Adrenal gland (tissue), 12 donors: Measurements from ENCODE around the gene RMND5A. TPM values are rescaled to one million over a fixed set of nuclear protein-coding genes. Genes with fewer than 3 reads are reported as not detected.

Experiments used
- DNase-seq, 7 donors: peaks; one replicate each; pipeline ENCODE4 v3.0.0-alpha.2; 2019 to 2020
- H3K27ac ChIP-seq, 5 donors: fragments of 200-600 bp; sonication (generic) in 4 of 5; 1 replicate in 3 of 5; 2 replicates in 2 of 5; pipeline versions ENCODE4 v1.5.1 to v1.8.0; 2016 to 2020; ENCODE audit warnings: mild to moderate bottlenecking in 1 of 5
- H3K27me3 ChIP-seq: fragments of 200-600 bp; 2 replicates; pipeline ENCODE4 v1.8.0; 2021
- H3K36me3 ChIP-seq, 2 donors: fragments of 200-600 bp; replicated peaks in 1 of 2; 1 replicate in 1 of 2; 2 replicates in 1 of 2; pipeline versions ENCODE4 v1.5.1 to v1.8.0; 2018 to 2022
- H3K4me1 ChIP-seq, 2 donors: fragments of 200-600 bp; replicated peaks in 1 of 2; 1 replicate in 1 of 2; 2 replicates in 1 of 2; pipeline versions ENCODE4 v1.5.1 to v1.8.0; 2018 to 2021
- H3K4me3 ChIP-seq, 4 donors: fragments of 200-600 bp; sonication (generic) in 3 of 4; one replicate each; pipeline ENCODE4 v1.5.1; 2016 to 2018
- H3K9me3 ChIP-seq, 3 donors: fragments of 200-600 bp; sonication (generic) in 1 of 3; replicated peaks in 1 of 3; 1 replicate in 2 of 3; 2 replicates in 1 of 3; pipeline versions ENCODE4 v1.5.1 to v1.8.0; 2016 to 2021
- POLR2A ChIP-seq, 2 donors: fragments of 450-650 bp; IDR thresholded peaks; one replicate each; pipeline ENCODE4 v1.6.1; 2017; ENCODE audit warnings: antibody characterized with exemption in 2 of 2, mild to moderate bottlenecking in 2 of 2, moderate library complexity in 1 of 2
- WGBS, 4 donors: extraction: QIAGEN DNeasy Blood & Tissue Kit in 2 of 4; methylation state at CpG; one replicate each; pipeline versions ENCODE4 v1.1.5 to v1.1.7; 2013 to 2017; 5-methylcytosine and 5-hydroxymethylcytosine counted together
- intact Hi-C, 2 donors: fragments of 100-400 bp; cut with DNase I; formaldehyde crosslinking; loops; one replicate each; pipeline versions ENCODE4 v1.14.1 to v1.15.0; 2022 to 2023
- polyA plus RNA-seq, 3 donors: library from polyadenylated mRNA; stranded (reverse); fragments of 200-250 nt in 2 of 3; fragments of 350-450 nt in 1 of 3; fragmentation: Illumina TruSeq in 1 of 3; extraction: RNeasy Lipid Tissue Mini Kit (QIAGEN cat#74804) in 1 of 3; gene quantifications; one replicate each; pipeline ENCODE4 v1.2.3, GENCODE V29; 2013 to 2014
- total RNA-seq, 9 donors: library from RNA; depleted of rRNA in 4 of 9; stranded (reverse); fragments of >200 nt in 4 of 9; fragments of 120-200 nt in 1 of 9; fragmentation: NEBNext Ultra II Directional in 1 of 9; extraction: Animal tissue kit (Norgen Biotek cat#: 25700) in 1 of 9; gene quantifications; one replicate each; pipeline versions ENCODE4 v1.1.0 to v1.2.4, GENCODE V29; 2013 to 2023
- TF ChIP-seq, protein P1 (sequence below), 6 experiments: fragments of 450-650 bp in 4 of 6; fragments of 200-600 bp in 2 of 6; sonication (generic) in 1 of 6; IDR thresholded peaks; 1 replicate in 5 of 6; 2 replicates in 1 of 6; pipeline versions ENCODE4 v1.5.1 to v1.8.0; 2016 to 2021; ENCODE audit warnings: antibody characterized with exemption in 6 of 6, mild to moderate bottlenecking in 2 of 6, moderate library complexity in 1 of 6
- donor health status: healthy with polysubstance abuse.
- donor health status: Bipolar disorder and iron deficiency.
- donor health status: DM: yes; HTN: yes; CAD: no.
- donor health status: DM: no; HTN: no; CAD: no.
- donor health status: DM: no; HTN: no; CAD: no.
- donor health status: DM: yes; HTN: yes; CAD: no.

Gene RMND5A
- total and polyA plus RNA-seq, 12 donors = 8.2 to 45.9 (median 34.1) TPM

DNA sequence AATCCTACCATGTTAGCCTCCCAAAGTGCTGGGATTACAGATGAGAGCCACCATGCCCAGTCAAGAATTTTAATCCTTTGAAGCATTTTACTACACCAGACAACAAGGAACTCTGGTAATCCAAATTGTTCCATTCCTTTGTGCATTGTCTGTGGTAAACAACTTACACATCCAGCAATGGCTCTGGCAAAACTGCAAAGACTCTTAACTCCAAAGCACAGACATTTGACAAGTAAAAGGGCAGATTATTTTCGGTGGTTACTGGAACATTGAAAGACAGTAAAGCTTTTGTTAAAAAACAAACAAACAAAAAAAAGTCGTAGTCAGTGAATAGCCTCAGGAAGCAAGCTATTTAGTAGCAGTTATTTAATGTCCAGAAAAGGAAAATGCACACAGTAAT is 33.2 kb upstream of the RMND5A start:
- DNase-seq = no peak
- Histone ChIP-seq H3K4me3 (no peak overlapping the region), H3K27ac (no peak overlapping the region), H3K4me1 (no peaks in the 10 kb centered on the region), H3K27me3 (no peaks in the 10 kb centered on the region), H3K36me3 (no peaks in the 10 kb centered on the region), H3K9me3 (no peaks in the 10 kb centered on the region)
- intact Hi-C loops = no loop called here
- TF ChIP-seq, protein P1, sequence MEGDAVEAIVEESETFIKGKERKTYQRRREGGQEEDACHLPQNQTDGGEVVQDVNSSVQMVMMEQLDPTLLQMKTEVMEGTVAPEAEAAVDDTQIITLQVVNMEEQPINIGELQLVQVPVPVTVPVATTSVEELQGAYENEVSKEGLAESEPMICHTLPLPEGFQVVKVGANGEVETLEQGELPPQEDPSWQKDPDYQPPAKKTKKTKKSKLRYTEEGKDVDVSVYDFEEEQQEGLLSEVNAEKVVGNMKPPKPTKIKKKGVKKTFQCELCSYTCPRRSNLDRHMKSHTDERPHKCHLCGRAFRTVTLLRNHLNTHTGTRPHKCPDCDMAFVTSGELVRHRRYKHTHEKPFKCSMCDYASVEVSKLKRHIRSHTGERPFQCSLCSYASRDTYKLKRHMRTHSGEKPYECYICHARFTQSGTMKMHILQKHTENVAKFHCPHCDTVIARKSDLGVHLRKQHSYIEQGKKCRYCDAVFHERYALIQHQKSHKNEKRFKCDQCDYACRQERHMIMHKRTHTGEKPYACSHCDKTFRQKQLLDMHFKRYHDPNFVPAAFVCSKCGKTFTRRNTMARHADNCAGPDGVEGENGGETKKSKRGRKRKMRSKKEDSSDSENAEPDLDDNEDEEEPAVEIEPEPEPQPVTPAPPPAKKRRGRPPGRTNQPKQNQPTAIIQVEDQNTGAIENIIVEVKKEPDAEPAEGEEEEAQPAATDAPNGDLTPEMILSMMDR (IDR thresholded peaks at IDR 0.05) = no peak
- TF ChIP-seq POLR2A (IDR thresholded peaks at IDR 0.05) = no peak
- WGBS, 4 donors = 82 to 86% (median 85%) methylated on average over 2 of the region's 2 CpGs

DNA sequence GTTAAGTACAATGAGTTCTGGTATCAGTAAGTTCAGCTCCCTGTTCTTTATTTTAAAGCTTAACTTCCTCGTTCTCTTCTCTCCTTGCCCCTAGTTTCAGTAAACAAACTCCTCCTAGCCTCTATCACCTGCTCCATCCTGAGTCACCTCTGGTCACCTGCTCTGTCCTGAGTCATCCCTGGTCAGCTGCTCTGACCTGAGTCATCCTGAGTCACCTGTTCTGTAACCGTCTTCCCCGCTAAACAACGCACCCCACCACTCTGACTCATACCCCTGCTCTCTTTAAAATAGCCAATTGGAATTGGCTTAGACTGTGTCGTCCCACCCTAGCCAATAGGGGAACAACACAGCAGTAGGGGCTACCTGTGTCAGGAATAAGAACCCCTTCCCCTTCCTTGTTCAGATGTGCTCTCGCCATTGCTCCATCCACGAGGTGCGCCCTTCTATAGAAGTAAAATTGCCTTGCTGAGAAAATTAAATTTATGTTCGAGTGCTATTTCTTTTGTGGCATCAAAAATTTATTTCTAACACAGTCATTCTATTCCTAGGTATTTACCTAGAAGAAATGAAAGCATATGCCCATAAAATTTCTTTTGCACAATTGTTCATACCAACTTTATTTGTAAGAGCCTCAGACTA is 24.9 kb upstream of the RMND5A start:
- Histone ChIP-seq H3K9me3 (no peaks in the 10 kb centered on the region), H3K27ac (no peak overlapping the region), H3K36me3 (no peaks in the 10 kb centered on the region), H3K4me3 (no peak overlapping the region), H3K4me1 (no peaks in the 10 kb centered on the region), H3K27me3 (no peaks in the 10 kb centered on the region)
- intact Hi-C loops = no loop called here
- TF ChIP-seq, protein P1 (IDR thresholded peaks at IDR 0.05) = no peak
- no peak for TF ChIP-seq POLR2A (IDR thresholded peaks at IDR 0.05)
- peak in 2 of 7 donors; percentile 29 to 47 for DNase-seq
- 79 to 85% (median 80%) methylated on average over 9 of the region's 9 CpGs for WGBS, 4 donors

DNA sequence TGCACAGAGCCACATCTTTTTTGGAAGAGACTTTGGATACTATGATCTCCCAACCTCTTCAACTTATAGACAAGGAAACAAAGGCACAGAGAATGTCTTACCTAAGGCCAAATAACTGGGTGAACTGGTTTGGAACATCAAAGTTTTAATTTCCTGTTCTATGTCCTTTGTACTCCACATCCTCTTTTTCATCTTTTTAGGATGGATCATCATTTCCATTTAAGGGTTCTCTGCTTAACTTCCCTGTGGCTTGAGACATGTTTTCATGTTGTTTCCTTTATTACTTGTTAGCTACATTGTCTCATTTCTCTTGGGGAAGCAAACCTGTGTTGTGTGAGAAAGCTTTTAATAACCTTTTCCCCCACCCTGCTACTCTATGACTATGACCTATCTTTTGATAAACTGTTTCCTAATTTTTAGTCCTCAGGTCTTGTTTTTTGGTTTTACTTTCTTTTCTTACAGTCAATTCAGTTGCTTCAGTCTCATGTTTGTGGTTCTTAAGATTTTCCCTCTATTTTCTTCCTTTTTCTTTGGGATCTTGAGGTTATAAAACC is 22.5 kb upstream of the RMND5A start:
- H3K27ac ChIP-seq = no peak overlapping the region
- no peaks in the 10 kb centered on the region for H3K9me3 ChIP-seq
- H3K27me3 ChIP-seq = no peaks in the 10 kb centered on the region
- intact Hi-C loops = no loop called here
- H3K36me3 ChIP-seq = no peaks in the 10 kb centered on the region
- no peak for TF ChIP-seq POLR2A (IDR thresholded peaks at IDR 0.05)
- TF ChIP-seq, protein P1 (IDR thresholded peaks at IDR 0.05) = no peak
- DNase-seq = no peak
- no peak overlapping the region for H3K4me3 ChIP-seq
- H3K4me1 ChIP-seq = no peaks in the 10 kb centered on the region

DNA sequence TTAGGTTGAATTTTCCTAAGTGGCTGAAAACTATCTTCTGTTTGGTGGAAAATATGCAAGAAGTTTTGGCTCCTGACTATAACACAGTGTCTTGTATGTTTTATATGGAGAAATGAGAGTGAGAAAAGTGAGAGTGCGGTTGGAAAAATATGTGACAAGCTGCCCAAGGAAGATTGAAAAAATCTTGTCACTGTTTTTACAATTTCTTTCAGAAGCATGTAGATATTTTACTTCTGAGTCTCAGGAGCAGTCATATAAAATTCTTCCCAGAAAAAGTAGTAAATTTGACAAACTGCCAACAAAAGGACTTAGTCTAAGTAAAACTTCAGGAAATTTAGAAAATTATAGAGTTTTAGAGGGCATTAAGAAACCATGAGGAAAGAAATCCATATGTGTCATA is 19.4 kb upstream of the RMND5A start:
- H3K27ac ChIP-seq = no peak overlapping the region
- no peak for TF ChIP-seq POLR2A (IDR thresholded peaks at IDR 0.05)
- TF ChIP-seq, protein P1 (IDR thresholded peaks at IDR 0.05) = no peak
- no peaks in the 10 kb centered on the region for H3K27me3 ChIP-seq
- no peaks in the 10 kb centered on the region for H3K9me3 ChIP-seq
- H3K36me3 ChIP-seq = no peaks in the 10 kb centered on the region
- WGBS, 4 donors = 79 to 86% (median 82%) methylated on average over 1 of the region's 1 CpG
- intact Hi-C loops = no loop called here
- no peak for DNase-seq
- no peak overlapping the region for H3K4me3 ChIP-seq
- peaks cover 0 to 10% of the 10 kb centered on the region in 2 donors for H3K4me1 ChIP-seq
